BLaER1 (cell line): ENCODE results near the gene MOB3A.
A peak's percentile ranks its signal among the peaks of the same experiment; 100 is the strongest.
"Not testable (repeated sequence)": the region's sequence is repeated elsewhere in the genome, so short reads cannot be mapped to it uniquely, and the experiment has no call there.

Experiments used
- H3K27ac ChIP-seq: shearing (Covaris generic); formaldehyde crosslinking; 2 replicates; pipeline ENCODE4 v1.8.1; 2022
- H3K27me3 ChIP-seq: shearing (Covaris generic); formaldehyde crosslinking; 2 replicates; pipeline ENCODE4 v1.8.1; 2022
- H3K36me3 ChIP-seq: shearing (Covaris generic); formaldehyde crosslinking; 2 replicates; pipeline ENCODE4 v1.8.1; 2022
- H3K4me1 ChIP-seq: shearing (Covaris generic); formaldehyde crosslinking; 2 replicates; pipeline ENCODE4 v1.8.1; 2022
- H3K4me2 ChIP-seq: shearing (Covaris generic); formaldehyde crosslinking; 2 replicates; pipeline ENCODE4 v1.8.1; 2022
- H3K4me3 ChIP-seq: shearing (Covaris generic); formaldehyde crosslinking; 2 replicates; pipeline ENCODE4 v1.8.1; 2022
- H3K9ac ChIP-seq: shearing (Covaris generic); formaldehyde crosslinking; 2 replicates; pipeline ENCODE4 v1.8.1; 2022
- H3K9me3 ChIP-seq: shearing (Covaris generic); formaldehyde crosslinking; 2 replicates; pipeline ENCODE4 v1.8.1; 2022
- H4K20me1 ChIP-seq: shearing (Covaris generic); formaldehyde crosslinking; 2 replicates; pipeline ENCODE4 v1.8.1; 2022
- Cebpa-rat ChIP-seq: shearing (Covaris generic); IDR thresholded peaks from 2 replicates; pipeline ENCODE4 v1.8.1; 2022

Gene MOB3A

GRCh38 chr19:2034729-2035589 is 61.2 kb downstream of the MOB3A start:
- H3K27me3 ChIP-seq, result no peaks in the 10 kb centered on the region
- peaks cover 26% of the 10 kb centered on the region for H3K36me3 ChIP-seq
- TF ChIP-seq Cebpa-rat, result no peak
- no peak overlapping the region for H3K9ac ChIP-seq
- no peak overlapping the region for H3K4me3 ChIP-seq
- peak overlapping the region; percentile 90 for H3K4me2 ChIP-seq
- peaks cover 11% of the 10 kb centered on the region for H3K9me3 ChIP-seq
- H3K4me1 ChIP-seq, result peaks cover 33% of the 10 kb centered on the region
- H4K20me1 ChIP-seq, result peaks cover 27% of the 10 kb centered on the region
- H3K27ac ChIP-seq, result no peak overlapping the region

DNA sequence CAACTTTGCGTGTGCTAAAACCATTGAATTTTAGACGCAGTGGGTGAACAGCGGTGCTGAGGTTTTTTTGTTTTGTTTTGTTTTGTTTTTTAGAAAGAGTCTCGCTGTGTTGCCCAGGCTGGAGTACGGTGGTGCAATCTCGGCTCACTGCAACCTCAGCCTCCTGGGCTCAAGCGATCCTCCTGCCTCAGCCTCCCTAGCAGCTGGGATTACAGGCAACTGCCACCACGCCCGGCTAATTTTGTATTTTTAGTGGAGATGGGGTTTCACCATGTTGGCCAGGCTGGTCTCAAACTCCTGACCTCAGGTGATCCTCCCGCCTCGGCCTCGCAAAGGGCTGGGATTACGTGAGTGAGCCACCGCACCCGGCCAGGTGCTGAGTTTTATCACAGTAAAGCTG is 61.9 kb downstream of the MOB3A start:
- peak overlapping the region; percentile 90 for H3K4me2 ChIP-seq
- not testable (repeated sequence) for H3K9ac ChIP-seq, H3K27ac ChIP-seq, H3K27me3 ChIP-seq, H3K4me3 ChIP-seq
- peaks cover 34% of the 10 kb centered on the region for H3K4me1 ChIP-seq
- peaks cover 20% of the 10 kb centered on the region for H4K20me1 ChIP-seq
- H3K9me3 ChIP-seq, result peaks cover 11% of the 10 kb centered on the region
- H3K36me3 ChIP-seq, result peaks cover 19% of the 10 kb centered on the region

GRCh38 chr19:2033825-2034159 is 62.3 kb downstream of the MOB3A start:
- peak overlapping the region; percentile 49; the same call in 1 of the 2 replicates for H3K9ac ChIP-seq
- H3K9me3 ChIP-seq, result peaks cover 11% of the 10 kb centered on the region
- TF ChIP-seq Cebpa-rat, result no peak
- H3K27ac ChIP-seq, result peak overlapping the region; percentile 42
- no peak overlapping the region for H3K4me3 ChIP-seq
- peaks cover 39% of the 10 kb centered on the region for H3K4me1 ChIP-seq
- H4K20me1 ChIP-seq, result peaks cover 15% of the 10 kb centered on the region; the same call in 1 of the 2 replicates
- H3K4me2 ChIP-seq, result peak overlapping the region; percentile 90
- H3K27me3 ChIP-seq, result no peaks in the 10 kb centered on the region
- H3K36me3 ChIP-seq, result peaks cover 14% of the 10 kb centered on the region

- Histone ChIP-seq H3K27me3 (no peaks in the 10 kb centered on the region), H3K4me3 (no peak overlapping the region; the same call in 1 of the 2 replicates), H3K36me3 (peaks cover 9% of the 10 kb centered on the region), H3K9me3 (peaks cover 11% of the 10 kb centered on the region), H3K4me1 (peaks cover 41% of the 10 kb centered on the region), H3K9ac (peak overlapping the region; percentile 58; the same call in 1 of the 2 replicates), H3K27ac (peak overlapping the region; percentile 42), H3K4me2 (peak overlapping the region; percentile 90), H4K20me1 (peaks cover 10% of the 10 kb centered on the region; the same call in 1 of the 2 replicates)
- TF ChIP-seq Cebpa-rat, result no peak
Measured at GRCh38 chr19:2033115-2033824, 62.9 kb downstream of the MOB3A start.

- peaks cover 2% of the 10 kb centered on the region; the same call in 1 of the 2 replicates for H4K20me1 ChIP-seq
- peak overlapping the region; percentile 58 for H3K9ac ChIP-seq
- peaks cover 11% of the 10 kb centered on the region for H3K9me3 ChIP-seq
- H3K4me2 ChIP-seq, result peak overlapping the region; percentile 90
- H3K4me3 ChIP-seq, result peak overlapping the region; percentile 38; the same call in 1 of the 2 replicates
- H3K4me1 ChIP-seq, result peaks cover 49% of the 10 kb centered on the region
- no peak for TF ChIP-seq Cebpa-rat
- H3K36me3 ChIP-seq, result peaks cover under 1% of the 10 kb centered on the region; the same call in 1 of the 2 replicates
- peak overlapping the region; percentile 68 for H3K27ac ChIP-seq
- no peaks in the 10 kb centered on the region for H3K27me3 ChIP-seq
Measured at GRCh38 chr19:2032296-2032941, 63.7 kb downstream of the MOB3A start.

GRCh38 chr19:2027361-2027760 is 68.8 kb downstream of the MOB3A start:
- no peak overlapping the region for H3K27ac ChIP-seq
- H3K4me3 ChIP-seq, result no peak overlapping the region
- no peaks in the 10 kb centered on the region for H3K27me3 ChIP-seq
- TF ChIP-seq Cebpa-rat, result no peak
- H3K4me1 ChIP-seq, result peaks cover 27% of the 10 kb centered on the region
- no peak overlapping the region for H3K4me2 ChIP-seq
- no peaks in the 10 kb centered on the region for H4K20me1 ChIP-seq
- no peaks in the 10 kb centered on the region for H3K36me3 ChIP-seq
- no peak overlapping the region for H3K9ac ChIP-seq
- H3K9me3 ChIP-seq, result peaks cover 4% of the 10 kb centered on the region

- no peak overlapping the region for H3K9ac ChIP-seq
- H3K36me3 ChIP-seq, result no peaks in the 10 kb centered on the region
- no peak overlapping the region for H3K4me2 ChIP-seq
- no peaks in the 10 kb centered on the region for H3K27me3 ChIP-seq
- no peak overlapping the region for H3K4me3 ChIP-seq
- peaks cover 21% of the 10 kb centered on the region for H3K4me1 ChIP-seq
- H3K9me3 ChIP-seq, result peaks cover 4% of the 10 kb centered on the region
- no peak overlapping the region for H3K27ac ChIP-seq
- no peak for TF ChIP-seq Cebpa-rat
- no peaks in the 10 kb centered on the region for H4K20me1 ChIP-seq
Measured at GRCh38 chr19:2026770-2027169, 69.4 kb downstream of the MOB3A start.

DNA sequence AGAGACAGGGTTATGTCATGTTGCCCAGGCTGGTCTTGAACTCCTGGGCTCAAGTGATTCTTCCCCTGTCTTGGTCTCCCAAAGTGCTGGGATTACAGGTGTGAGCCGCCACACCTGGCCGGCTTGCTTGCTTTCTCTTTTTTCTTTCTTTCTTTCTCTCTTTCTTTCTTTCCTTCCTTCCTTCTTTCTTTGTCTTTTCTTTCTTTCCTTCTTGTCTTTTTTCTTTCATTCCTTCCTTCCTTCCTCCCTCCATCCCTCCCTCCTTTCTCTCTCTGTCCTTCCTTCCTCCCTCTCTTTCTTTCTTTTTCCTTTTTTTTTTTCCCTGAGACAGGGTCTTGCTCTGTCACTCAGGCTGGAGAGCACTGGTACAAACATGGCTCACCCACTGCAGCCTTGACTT is 73.8 kb downstream of the MOB3A start:
- no peak for TF ChIP-seq Cebpa-rat
- Histone ChIP-seq H3K27ac (no peak overlapping the region), H4K20me1 (no peaks in the 10 kb centered on the region), H3K4me3 (no peak overlapping the region), H3K9me3 (peaks cover 4% of the 10 kb centered on the region), H3K4me2 (no peak overlapping the region), H3K9ac (no peak overlapping the region), H3K27me3 (no peaks in the 10 kb centered on the region), H3K4me1 (peaks cover 19% of the 10 kb centered on the region), H3K36me3 (no peaks in the 10 kb centered on the region)

GRCh38 chr19:2021453-2022140 is 74.5 kb downstream of the MOB3A start:
- Histone ChIP-seq H3K9ac (no peak overlapping the region), H3K4me3 (no peak overlapping the region), H3K36me3 (no peaks in the 10 kb centered on the region), H4K20me1 (no peaks in the 10 kb centered on the region), H3K4me1 (peaks cover 23% of the 10 kb centered on the region), H3K27ac (no peak overlapping the region), H3K4me2 (no peak overlapping the region), H3K9me3 (peaks cover 4% of the 10 kb centered on the region), H3K27me3 (no peaks in the 10 kb centered on the region)
- TF ChIP-seq Cebpa-rat, result no peak
